ENCODE measurements around the gene ABCA7.

GRCh38 chr19:1017906-1018305, 22.0 kb upstream of the ABCA7 start:
- TF ChIP-seq CTCF (IDR thresholded peaks at IDR 0.05) (no peak), POLR2A (IDR thresholded peaks at IDR 0.05) (no peak)
